ENCODE measurements around the gene PNMA6E.

- no peak for TF ChIP-seq EZH2 (IDR thresholded peaks at IDR 0.05)
- no peak for TF ChIP-seq POLR2AphosphoS5 (IDR thresholded peaks at IDR 0.05; ENCODE audit: borderline replicate concordance, low read depth, low read length)
Measured at GRCh38 chrX:153398275-153398960, 2.7 kb downstream of the PNMA6E start.

All from SK-N-MC (cell line).